Mesendoderm (in vitro differentiated cells): ENCODE measurements around the gene EYA2.

ENCODE experiments used
- DNase-seq: peaks from one replicate; pipeline ENCODE4 v3.0.0; 2013
- H2AK5ac ChIP-seq: 2 replicates; pipeline ENCODE4 v1.6.1; 2013; ENCODE audit warnings: low read length, inconsistent platforms
- H2BK120ac ChIP-seq: 2 replicates; pipeline ENCODE4 v1.6.1; 2013; ENCODE audit warnings: low read depth, mild to moderate bottlenecking, low read length, moderate library complexity, mixed read lengths
- H2BK15ac ChIP-seq: replicated peaks from 2 replicates; pipeline ENCODE4 v1.6.1; 2013; ENCODE audit warnings: low read depth, mild to moderate bottlenecking, moderate library complexity
- H2BK5ac ChIP-seq: 2 replicates; pipeline ENCODE4 v1.6.1; 2013; ENCODE audit warnings: low read length, inconsistent platforms
- H3K18ac ChIP-seq: 2 replicates; pipeline ENCODE4 v1.6.1; 2013; ENCODE audit warnings: mild to moderate bottlenecking, low read length, mixed read lengths
- H3K23ac ChIP-seq: one replicate; pipeline ENCODE4 v1.6.1; 2013; ENCODE audit warnings: low read length
- H3K27ac ChIP-seq: 2 replicates; pipeline ENCODE4 v1.5.1; 2013; ENCODE audit warnings: low read depth, mild to moderate bottlenecking, inconsistent platforms, low read length, moderate library complexity
- H3K27me3 ChIP-seq: 2 replicates; pipeline ENCODE4 v1.6.1; 2013; ENCODE audit warnings: low read length, control low read depth, mild to moderate bottlenecking, inconsistent platforms; ENCODE audit not compliant: insufficient read depth, poor library complexity
- H3K36me3 ChIP-seq: 2 replicates; pipeline ENCODE4 v1.6.1; 2013; ENCODE audit warnings: low read length, inconsistent platforms; ENCODE audit not compliant: control insufficient read depth, insufficient read depth
- H3K4ac ChIP-seq: one replicate; pipeline ENCODE4 v1.6.1; 2013; ENCODE audit warnings: low read depth, mild to moderate bottlenecking, low read length, moderate library complexity
- H3K4me1 ChIP-seq: 2 replicates; pipeline ENCODE4 v1.6.1; 2013; ENCODE audit warnings: low read depth, low read length, inconsistent platforms; ENCODE audit not compliant: control insufficient read depth
- H3K4me2 ChIP-seq: 2 replicates; pipeline ENCODE4 v1.6.1; 2013; ENCODE audit warnings: low read length
- H3K4me3 ChIP-seq: 2 replicates; pipeline ENCODE4 v1.5.1; 2013; ENCODE audit warnings: mild to moderate bottlenecking, low read length
- H3K56ac ChIP-seq: one replicate; pipeline ENCODE4 v1.6.1; 2013; ENCODE audit warnings: low read length
- H3K79me1 ChIP-seq: 2 replicates; pipeline ENCODE4 v1.6.1; 2013; ENCODE audit warnings: low read length, inconsistent platforms
- H3K79me2 ChIP-seq: 2 replicates; pipeline ENCODE4 v1.6.1; 2013; ENCODE audit warnings: mild to moderate bottlenecking, low read length; ENCODE audit not compliant: control insufficient read depth, insufficient read depth
- H3K9ac ChIP-seq: 2 replicates; pipeline ENCODE4 v1.6.1; 2013; ENCODE audit warnings: low read length, inconsistent platforms
- H4K5ac ChIP-seq: one replicate; pipeline ENCODE4 v1.6.1; 2013; ENCODE audit warnings: low read length
- H4K8ac ChIP-seq: one replicate; pipeline ENCODE4 v1.6.1; 2013; ENCODE audit warnings: low read depth, mild to moderate bottlenecking, control low read depth, low read length, moderate library complexity
- WGBS: extraction: QIAGEN DNeasy Blood & Tissue Kit; methylation state at CpG from one replicate; pipeline ENCODE4 v1.1.7; 2013; ENCODE audit warnings: low lambda C conversion rate, missing lambda C conversion rate; ENCODE audit not compliant: insufficient coverage; ENCODE audit errors: extremely low coverage; 5-methylcytosine and 5-hydroxymethylcytosine counted together

Gene EYA2

DNA sequence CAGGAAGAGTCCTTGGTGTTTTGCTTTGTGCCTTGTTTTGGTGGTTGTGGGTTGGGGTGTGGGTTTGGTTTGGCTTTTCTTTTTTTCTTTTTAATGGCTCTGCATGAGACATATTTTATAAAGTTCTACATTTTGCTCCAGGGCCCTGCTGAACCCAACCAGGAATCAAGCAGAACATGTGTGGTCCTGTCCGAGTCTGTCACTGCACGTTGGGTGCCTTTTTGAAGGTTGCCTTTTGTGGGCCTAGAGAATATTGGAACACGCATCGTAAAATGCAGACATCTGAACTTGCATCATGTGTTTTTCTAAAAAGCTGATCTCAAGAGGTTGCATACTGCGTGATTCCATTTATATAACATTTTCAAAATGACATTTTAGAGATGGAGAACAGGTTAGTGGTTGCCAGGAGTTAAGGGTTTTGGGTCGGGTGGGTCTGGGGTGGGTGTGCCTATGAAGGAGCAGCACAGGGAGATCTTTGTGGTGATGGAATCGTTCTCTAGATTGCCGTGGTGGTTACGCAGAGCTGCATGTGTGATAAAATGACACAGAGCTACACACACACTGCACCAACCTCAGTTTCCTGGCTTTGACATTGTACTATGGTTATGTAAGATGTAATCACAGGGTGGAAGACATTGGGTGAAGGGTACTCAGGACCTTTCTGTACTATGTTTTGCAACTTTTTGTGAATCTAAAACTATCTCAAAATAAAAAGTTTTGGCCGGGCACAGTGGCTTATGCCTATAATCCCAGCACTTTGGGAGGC, 80.2 kb downstream of the EYA2 start:
- H2AK5ac ChIP-seq, result no peak overlapping the region
- no peak overlapping the region for H3K18ac ChIP-seq
- no CpG with 5 or more reads among the region's 10 CpGs for WGBS
- no peak overlapping the region for H4K5ac ChIP-seq
- no peaks in the 10 kb centered on the region for H3K27me3 ChIP-seq
- no peak overlapping the region for H3K23ac ChIP-seq
- H2BK15ac ChIP-seq, result no peak overlapping the region
- H4K8ac ChIP-seq, result no peak overlapping the region
- H3K4ac ChIP-seq, result no peak overlapping the region
- no peaks in the 10 kb centered on the region for H3K36me3 ChIP-seq
- H2BK120ac ChIP-seq, result no peak overlapping the region
- H3K9ac ChIP-seq, result no peak overlapping the region
- no peak overlapping the region for H2BK5ac ChIP-seq
- no peak overlapping the region for H3K4me3 ChIP-seq
- no peaks in the 10 kb centered on the region for H3K79me2 ChIP-seq
- no peak overlapping the region for H3K4me2 ChIP-seq
- DNase-seq, result no peak
- H3K56ac ChIP-seq, result no peak overlapping the region
- H3K27ac ChIP-seq, result no peak overlapping the region
- H3K79me1 ChIP-seq, result no peaks in the 10 kb centered on the region
- H3K4me1 ChIP-seq, result no peaks in the 10 kb centered on the region

DNA sequence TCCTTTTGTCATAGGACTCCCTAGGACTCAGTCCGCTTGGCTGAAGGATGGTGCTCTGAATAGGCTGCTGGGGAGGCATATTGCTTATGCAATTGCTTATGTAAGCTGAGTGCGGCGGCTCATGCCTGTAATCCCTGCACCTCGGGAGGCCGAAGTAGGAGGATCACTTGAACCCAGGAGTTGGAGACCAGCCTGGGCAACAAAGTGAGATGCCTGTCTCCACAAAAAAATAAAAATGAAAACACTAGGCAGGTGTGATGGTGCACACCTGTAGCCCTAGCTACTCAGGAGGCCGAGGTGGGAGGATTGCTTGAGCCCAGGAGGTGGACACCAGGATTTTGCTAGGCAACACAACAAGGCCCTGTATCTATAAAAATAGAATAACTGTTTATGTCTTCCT, 81.3 kb downstream of the EYA2 start:
- no peak overlapping the region for H2BK15ac ChIP-seq
- no peaks in the 10 kb centered on the region for H3K27me3 ChIP-seq
- H3K23ac ChIP-seq, result no peak overlapping the region
- no peaks in the 10 kb centered on the region for H3K36me3 ChIP-seq
- no peaks in the 10 kb centered on the region for H3K79me2 ChIP-seq
- no peak overlapping the region for H2AK5ac ChIP-seq
- H2BK5ac ChIP-seq, result no peak overlapping the region
- no peak overlapping the region for H3K4ac ChIP-seq
- H3K56ac ChIP-seq, result no peak overlapping the region
- no peak overlapping the region for H3K18ac ChIP-seq
- no peak overlapping the region for H4K5ac ChIP-seq
- no peak overlapping the region for H3K9ac ChIP-seq
- WGBS, result no CpG with 5 or more reads among the region's 6 CpGs
- no peaks in the 10 kb centered on the region for H3K4me1 ChIP-seq
- H3K4me2 ChIP-seq, result no peak overlapping the region
- no peak overlapping the region for H3K27ac ChIP-seq
- H3K79me1 ChIP-seq, result no peaks in the 10 kb centered on the region
- no peak overlapping the region for H3K4me3 ChIP-seq
- no peak for DNase-seq
- no peak overlapping the region for H2BK120ac ChIP-seq
- H4K8ac ChIP-seq, result no peak overlapping the region

DNA sequence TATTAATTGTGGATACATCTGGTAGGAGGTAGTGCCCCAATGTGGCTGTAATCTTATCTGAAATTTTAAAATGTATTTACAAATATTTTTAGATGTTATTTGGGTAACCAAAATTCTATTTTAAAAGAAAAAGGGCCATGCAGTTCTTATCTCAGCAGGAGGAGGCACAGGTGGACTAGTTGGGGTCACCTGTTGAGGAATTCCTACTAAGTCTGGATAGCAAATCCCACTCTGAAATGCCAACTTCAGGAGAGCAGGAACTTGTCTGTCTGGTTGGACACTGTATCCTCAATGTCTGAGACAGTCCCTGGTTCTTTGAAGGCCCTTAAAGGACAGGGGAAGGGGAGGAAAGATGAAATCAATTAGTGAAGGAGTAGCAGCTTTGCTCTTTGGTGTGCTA, 82.6 kb downstream of the EYA2 start:
- Histone ChIP-seq H3K4me3 (no peak overlapping the region), H3K79me2 (no peaks in the 10 kb centered on the region), H3K27me3 (no peaks in the 10 kb centered on the region), H3K18ac (no peak overlapping the region), H3K9ac (no peak overlapping the region), H3K23ac (no peak overlapping the region), H3K4me1 (no peaks in the 10 kb centered on the region), H3K36me3 (no peaks in the 10 kb centered on the region), H2BK15ac (no peak overlapping the region), H2BK120ac (no peak overlapping the region), H3K79me1 (no peaks in the 10 kb centered on the region), H3K56ac (no peak overlapping the region), H4K5ac (no peak overlapping the region), H3K4me2 (no peak overlapping the region), H3K27ac (no peak overlapping the region), H3K4ac (no peak overlapping the region), H2BK5ac (no peak overlapping the region), H2AK5ac (no peak overlapping the region), H4K8ac (no peak overlapping the region)
- DNase-seq, result no peak

DNA sequence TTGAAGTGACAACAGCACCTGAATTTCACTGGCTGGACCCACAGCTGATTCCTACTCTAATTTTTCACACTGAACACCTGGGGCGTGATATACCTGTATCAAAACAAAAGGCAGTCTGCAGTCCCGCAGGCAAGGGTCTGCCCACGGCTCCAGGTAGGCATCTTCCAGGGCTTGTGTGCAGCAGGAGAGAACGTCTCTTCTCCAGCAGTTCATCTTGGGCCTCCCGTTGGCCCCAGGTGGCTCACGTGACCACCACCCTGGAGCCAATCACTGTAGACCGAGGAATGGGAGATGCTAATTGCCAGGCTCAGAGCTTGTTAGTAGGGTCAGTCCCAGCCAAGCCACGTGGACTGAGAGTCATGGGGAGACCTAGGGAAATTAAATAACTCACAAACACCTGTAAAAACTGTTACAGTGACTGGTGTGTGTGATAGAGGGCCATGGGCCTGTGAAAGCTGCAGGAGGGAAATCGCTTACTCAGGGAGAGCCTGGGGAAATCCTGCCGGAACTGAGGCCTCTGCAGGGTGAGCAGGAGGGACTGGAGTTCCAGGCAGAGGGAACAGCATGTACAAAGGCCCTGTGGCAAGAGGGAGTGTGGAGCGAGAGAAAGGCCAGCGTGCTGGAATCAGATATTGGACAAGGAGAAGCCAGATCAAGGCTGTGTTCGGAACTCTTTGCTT, 83.4 kb downstream of the EYA2 start:
- no peak for DNase-seq
- Histone ChIP-seq H3K27ac (no peak overlapping the region), H2AK5ac (no peak overlapping the region), H3K23ac (no peak overlapping the region), H3K4ac (no peak overlapping the region), H2BK5ac (no peak overlapping the region), H3K9ac (no peak overlapping the region), H3K18ac (no peak overlapping the region), H3K4me1 (no peaks in the 10 kb centered on the region), H3K79me1 (no peaks in the 10 kb centered on the region), H3K56ac (no peak overlapping the region), H3K4me3 (no peak overlapping the region), H3K79me2 (no peaks in the 10 kb centered on the region), H4K5ac (no peak overlapping the region), H2BK15ac (no peak overlapping the region), H2BK120ac (no peak overlapping the region), H4K8ac (no peak overlapping the region), H3K36me3 (no peaks in the 10 kb centered on the region), H3K27me3 (no peaks in the 10 kb centered on the region), H3K4me2 (no peak overlapping the region)
- WGBS, result no CpG with 5 or more reads among the region's 13 CpGs

DNA sequence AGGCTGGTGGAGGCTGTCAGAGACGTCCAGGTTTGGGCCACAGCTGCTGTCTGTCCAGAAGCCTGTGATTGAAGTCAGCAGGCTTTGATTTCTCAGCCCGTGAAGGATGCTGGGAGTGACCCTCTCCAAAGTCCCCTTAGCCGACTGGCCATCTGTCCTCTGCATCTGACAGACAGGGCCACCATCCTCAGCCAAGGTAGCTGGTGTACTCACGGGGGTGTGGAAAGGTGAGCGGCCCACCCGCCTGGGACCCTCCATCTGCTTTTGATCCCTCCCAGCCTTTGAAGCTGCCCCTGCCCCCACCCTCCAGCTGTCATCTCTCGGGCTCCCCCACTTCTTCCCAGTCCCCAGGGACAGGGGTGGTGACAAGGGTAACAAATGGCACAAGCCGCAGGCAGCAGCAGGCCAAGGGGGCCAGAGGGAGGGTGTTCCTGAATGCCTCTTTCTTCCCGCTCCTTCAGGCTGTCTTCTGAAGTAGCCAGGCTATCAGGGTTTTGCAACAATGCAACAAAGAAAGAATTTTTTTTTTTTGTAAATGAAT, 84.4 kb downstream of the EYA2 start:
- no peak overlapping the region for H2BK5ac ChIP-seq
- no CpG with 5 or more reads among the region's 9 CpGs for WGBS
- no peak overlapping the region for H3K4ac ChIP-seq
- H2BK15ac ChIP-seq, result no peak overlapping the region
- H4K5ac ChIP-seq, result no peak overlapping the region
- H3K27me3 ChIP-seq, result no peaks in the 10 kb centered on the region
- no peaks in the 10 kb centered on the region for H3K36me3 ChIP-seq
- no peak overlapping the region for H3K9ac ChIP-seq
- H3K4me2 ChIP-seq, result no peak overlapping the region
- H3K56ac ChIP-seq, result no peak overlapping the region
- no peaks in the 10 kb centered on the region for H3K79me1 ChIP-seq
- no peak overlapping the region for H2AK5ac ChIP-seq
- H3K79me2 ChIP-seq, result no peaks in the 10 kb centered on the region
- H3K23ac ChIP-seq, result no peak overlapping the region
- no peak overlapping the region for H3K18ac ChIP-seq
- no peak overlapping the region for H3K27ac ChIP-seq
- H2BK120ac ChIP-seq, result no peak overlapping the region
- no peak overlapping the region for H3K4me3 ChIP-seq
- DNase-seq, result no peak
- H3K4me1 ChIP-seq, result no peaks in the 10 kb centered on the region
- H4K8ac ChIP-seq, result no peak overlapping the region
